ENCODE measurements around the gene PCK1. TPM values are rescaled to one million over a fixed set of nuclear protein-coding genes. Genes with fewer than 3 reads are reported as not detected.
A peak's percentile ranks its signal among the peaks of the same experiment; 100 is the strongest.

Gene PCK1
- total and polyA plus RNA-seq, 8 donors: 0.12 to 311 (median 0.67) TPM

- peaks cover 0 to 24% (median 5%) of the 10 kb centered on the region in 3 donors for H3K27me3 ChIP-seq
- H3K9me3 ChIP-seq: peaks cover 0 to 13% (median 9%) of the 10 kb centered on the region in 4 donors
- peaks cover 12 to 30% (median 22%) of the 10 kb centered on the region in 4 donors for H3K4me1 ChIP-seq
- H3K4me3 ChIP-seq: no peak overlapping the region
- intact Hi-C loops (cut with DNase I; ENCODE audit: low total_unique reads): no loop called here
- H3K36me3 ChIP-seq: no peaks in the 10 kb centered on the region
- WGBS, 5 donors: 50 to 62% (median 52%) methylated on average over 8 of the region's 8 CpGs
- DNase-seq: peak in 1 of 2 donors; percentile 54
- no peak overlapping the region for H3K27ac ChIP-seq
- no peak for TF ChIP-seq POLR2AphosphoS5 (IDR thresholded peaks at IDR 0.05)
- TF ChIP-seq CTCF (IDR thresholded peaks at IDR 0.05): no peak
- no peak for TF ChIP-seq EP300 (IDR thresholded peaks at IDR 0.05)
- no peak for TF ChIP-seq POLR2A (IDR thresholded peaks at IDR 0.05)
Measured at GRCh38 chr20:57586370-57586793, 25.5 kb downstream of the PCK1 start.

DNA sequence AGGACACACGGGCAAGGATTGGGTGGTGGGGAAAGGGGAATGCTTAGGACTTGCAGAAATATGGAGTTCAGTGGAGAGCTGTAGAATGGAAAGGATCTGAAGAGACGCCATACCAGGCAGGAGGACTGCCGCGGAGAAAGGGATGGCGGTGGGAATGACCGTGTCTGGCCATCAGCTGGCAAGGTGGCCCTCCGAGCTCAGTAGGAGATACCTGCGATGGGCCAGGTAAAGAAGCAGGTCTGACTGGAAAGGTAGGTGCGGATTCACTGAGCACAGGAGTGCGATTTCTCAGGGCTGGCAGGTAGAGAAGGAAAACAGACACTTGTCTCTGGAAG lies 26.0 kb downstream of the PCK1 start:
- Histone ChIP-seq H3K9me3 (peaks cover 0 to 13% (median 9%) of the 10 kb centered on the region in 4 donors), H3K27ac (no peak overlapping the region), H3K36me3 (no peaks in the 10 kb centered on the region), H3K4me1 (peaks cover 10 to 25% (median 18%) of the 10 kb centered on the region in 4 donors), H3K4me3 (no peak overlapping the region), H3K27me3 (peaks cover 0 to 19% (median 5%) of the 10 kb centered on the region in 3 donors)
- no peak for DNase-seq
- 81 to 89% (median 86%) methylated on average over 10 of the region's 10 CpGs for WGBS, 5 donors
- no peak for TF ChIP-seq POLR2AphosphoS5 (IDR thresholded peaks at IDR 0.05)
- no peak for TF ChIP-seq EP300 (IDR thresholded peaks at IDR 0.05)
- TF ChIP-seq CTCF (IDR thresholded peaks at IDR 0.05): no peak
- TF ChIP-seq POLR2A (IDR thresholded peaks at IDR 0.05): no peak
- intact Hi-C loops (cut with DNase I; ENCODE audit: low total_unique reads): no loop called here

DNA sequence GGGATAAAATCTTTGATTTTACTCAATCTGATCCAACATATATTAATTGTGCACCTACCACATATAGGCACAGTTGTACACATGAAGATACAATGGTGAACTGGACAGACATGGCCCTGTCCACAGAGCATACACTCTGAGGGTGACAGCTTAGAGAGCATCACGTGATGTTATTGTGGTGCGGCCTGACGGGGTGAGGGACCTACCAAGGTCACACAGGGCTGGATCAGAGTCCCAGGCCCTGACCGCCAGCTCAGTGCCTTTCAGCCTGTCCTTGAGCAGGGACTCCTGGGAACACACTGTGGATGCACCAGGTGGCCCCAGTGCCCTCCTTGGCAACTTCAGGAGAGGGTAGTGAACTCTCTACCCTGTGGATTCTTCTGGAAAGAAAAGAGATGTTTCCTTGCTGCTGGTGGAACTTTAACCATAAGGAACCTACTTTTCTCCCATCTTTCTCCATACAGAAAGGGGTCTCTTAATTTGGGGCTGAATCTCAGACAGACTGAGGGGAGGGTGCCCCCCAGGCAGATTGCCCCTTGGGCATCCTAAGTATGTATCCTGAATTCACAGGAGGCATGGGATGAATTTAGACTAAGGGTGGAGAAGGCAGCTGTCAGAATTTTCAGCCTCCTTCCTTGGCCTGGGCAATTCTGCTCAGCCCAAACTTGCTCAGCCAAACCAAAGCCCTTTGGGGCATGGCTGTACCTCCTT lies 26.5 kb downstream of the PCK1 start:
- H3K4me3 ChIP-seq: no peak overlapping the region
- peaks cover 0 to 13% (median 9%) of the 10 kb centered on the region in 4 donors for H3K9me3 ChIP-seq
- DNase-seq: no peak
- H3K27me3 ChIP-seq: peaks cover 0 to 14% (median 0%) of the 10 kb centered on the region in 3 donors
- 83 to 95% (median 93%) methylated on average over 4 of the region's 4 CpGs for WGBS, 5 donors
- H3K27ac ChIP-seq: no peak overlapping the region
- TF ChIP-seq CTCF (IDR thresholded peaks at IDR 0.05) (no peak), EP300 (IDR thresholded peaks at IDR 0.05) (no peak), POLR2AphosphoS5 (IDR thresholded peaks at IDR 0.05) (no peak), POLR2A (IDR thresholded peaks at IDR 0.05) (no peak)
- H3K36me3 ChIP-seq: no peaks in the 10 kb centered on the region
- H3K4me1 ChIP-seq: peaks cover 4 to 19% (median 13%) of the 10 kb centered on the region in 4 donors
- intact Hi-C loops (cut with DNase I; ENCODE audit: low total_unique reads): no loop called here

- Histone ChIP-seq H3K36me3 (no peaks in the 10 kb centered on the region), H3K4me1 (peaks cover 0 to 14% (median 8%) of the 10 kb centered on the region in 4 donors), H3K27ac (no peak overlapping the region), H3K4me3 (no peak overlapping the region), H3K9me3 (peaks cover 0 to 13% (median 9%) of the 10 kb centered on the region in 4 donors), H3K27me3 (peaks cover 0 to 11% (median 0%) of the 10 kb centered on the region in 3 donors)
- 82 to 90% (median 83%) methylated on average over 7 of the region's 7 CpGs for WGBS, 5 donors
- intact Hi-C loops (cut with DNase I; ENCODE audit: low total_unique reads): no loop called here
- TF ChIP-seq CTCF (IDR thresholded peaks at IDR 0.05): no peak
- no peak for TF ChIP-seq POLR2AphosphoS5 (IDR thresholded peaks at IDR 0.05)
- no peak for TF ChIP-seq POLR2A (IDR thresholded peaks at IDR 0.05)
- TF ChIP-seq EP300 (IDR thresholded peaks at IDR 0.05): no peak
- DNase-seq: no peak
Measured at GRCh38 chr20:57587989-57588377, 27.1 kb downstream of the PCK1 start.

All from stomach (tissue), 9 donors.